ENCODE measurements around the gene ZMYND19. TPM values are rescaled to one million over a fixed set of nuclear protein-coding genes. Genes with fewer than 3 reads are reported as not detected.

Gene ZMYND19
- 37.0 TPM for total RNA-seq (2021; ENCODE audit: unreplicated experiment)
- polyA plus RNA-seq (2012; ENCODE audit: insufficient read length) = 31.7 TPM
- percentile 58 among the genes with signal in this experiment for Bru-seq, nascent RNA
- percentile 66 among the genes with signal in this experiment for BruChase-seq, experiment 1, labeled RNA remaining after a 2-hour chase
- BruChase-seq, experiment 2, labeled RNA remaining after a 6-hour chase = percentile 74 among the genes with signal in this experiment
- long read RNA-seq, transcript ZMYND19-201 (6 exons, 1,375 nt) = major isoform, 47 of 72 reads
- long read RNA-seq, partial matches to known transcripts = 5 of 72 reads
- long read RNA-seq, other reads (novel, unspliced or antisense) = 20 of 72 reads

DNA sequence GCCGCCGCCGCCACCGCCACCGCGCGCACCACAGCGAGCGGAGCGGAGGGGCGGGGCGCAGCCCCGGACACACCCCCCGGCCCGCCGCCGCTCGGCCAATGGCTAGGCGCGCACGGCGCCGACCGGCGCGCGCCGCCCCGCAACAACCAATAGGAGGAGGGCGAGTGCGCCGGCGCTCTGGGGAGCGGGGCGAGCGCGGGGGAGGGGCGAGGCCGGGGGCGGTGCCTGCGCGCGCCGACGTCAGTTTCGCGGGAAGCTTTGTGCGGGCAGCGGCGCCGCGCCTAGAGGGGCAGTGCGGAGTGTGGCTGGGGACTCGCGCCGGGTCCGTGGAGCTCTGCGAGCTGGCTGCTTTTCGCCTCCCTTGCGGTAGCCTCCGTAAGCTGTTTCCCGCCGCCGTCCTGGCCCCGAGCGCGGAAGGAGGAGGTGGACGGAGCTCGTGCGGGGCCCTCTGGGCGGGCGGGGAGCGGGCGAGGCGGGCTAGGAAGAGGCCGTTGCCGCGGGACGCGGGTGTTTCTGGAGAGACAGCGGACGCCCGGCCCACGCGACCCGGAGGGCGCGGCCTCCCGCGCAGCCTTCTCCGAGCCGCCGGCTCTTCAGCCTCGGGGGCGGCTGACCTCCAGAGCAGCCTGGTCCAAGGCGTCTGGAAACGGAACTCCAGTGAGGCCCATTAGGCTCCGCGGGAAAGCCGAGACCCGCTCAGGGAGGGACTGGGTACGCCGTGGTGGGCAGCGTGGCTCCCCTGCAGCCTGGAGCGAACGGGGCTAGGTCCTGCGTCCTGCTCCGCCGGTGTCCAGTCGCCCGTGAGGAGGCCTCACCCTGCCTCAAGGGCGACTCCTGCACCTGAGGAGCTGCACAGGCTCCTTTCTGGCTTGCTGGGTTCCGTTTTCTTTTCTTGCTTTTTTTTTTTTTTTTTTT, at the start of gene ZMYND19:
ZMYND19 (minus strand) TSS at position 44 of the 915 bp plus-strand sequence. CDS start 249 bp downstream, outside the sequence.
- Histone ChIP-seq H3K4me1 (ENCODE audit: control insufficient read depth, insufficient read depth, low read length) (peaks cover 3% of the 10 kb centered on the region; the same call in 1 of the 2 replicates), H3K27me3 (ENCODE audit: control insufficient read depth, insufficient read depth, low read length) (no peaks in the 10 kb centered on the region), H3K36me3 (ENCODE audit: control insufficient read depth, insufficient read depth, low read length) (no peaks in the 10 kb centered on the region; the same call in 1 of the 2 replicates), H3K27ac (ENCODE audit: low read length) (0 out of 2 replicates have a peak within 1 kb of the TSS, but pooled peaks have one; percentile 54), H3K4me3 (ENCODE audit: low read depth in 2 of 2, low read length in 2 of 2) (peak within 1 kb of the TSS; percentile 59 to 63), H3K9me3 (ENCODE audit: control insufficient read depth, insufficient read depth, low read depth, low read length) (no peaks in the 10 kb centered on the region)
- in situ Hi-C loops (cut with HindIII; ENCODE audit: low pct_unique_long_range_greater_than_20kb, low sequenced_read_pairs) (no loop called here), intact Hi-C loops (cut with micrococcal nuclease; ENCODE audit: unreplicated experiment) (no loop called here)
- DNase-seq (ENCODE audit: low read depth, low spot score) = no peak
- ChIA-PET POLR2A (interaction anchor here (0.6 kb wide), 2 partner anchors 14 to 149 kb away, joined by 3 to 8 read pairs; partner anchors contain the start of gene ENTPD8), CTCF (no interaction called here)
- TF ChIP-seq TCF7L2 (IDR thresholded peaks at IDR 0.05; ENCODE audit: low read depth, low read length) = no peak
- peak; percentile 83; the same call in 1 of the 2 replicates for TF ChIP-seq SIN3A (IDR thresholded peaks at IDR 0.05; ENCODE audit: borderline replicate concordance, insufficient read depth, low read depth, low read length)
- ATAC-seq = peak; percentile 98
- BruUV-seq (replicated peaks) = no TSS peak

- TF ChIP-seq TCF7L2 (IDR thresholded peaks at IDR 0.05; ENCODE audit: low read depth, low read length) (no peak), CTCF (IDR thresholded peaks at IDR 0.05) (no peak), SIN3A (IDR thresholded peaks at IDR 0.05; ENCODE audit: borderline replicate concordance, insufficient read depth, low read depth, low read length) (no peak), POLR2AphosphoS5 (IDR thresholded peaks at IDR 0.05; ENCODE audit: low read depth, low read length) (no peak)
- TF ChIP-seq, protein P1, sequence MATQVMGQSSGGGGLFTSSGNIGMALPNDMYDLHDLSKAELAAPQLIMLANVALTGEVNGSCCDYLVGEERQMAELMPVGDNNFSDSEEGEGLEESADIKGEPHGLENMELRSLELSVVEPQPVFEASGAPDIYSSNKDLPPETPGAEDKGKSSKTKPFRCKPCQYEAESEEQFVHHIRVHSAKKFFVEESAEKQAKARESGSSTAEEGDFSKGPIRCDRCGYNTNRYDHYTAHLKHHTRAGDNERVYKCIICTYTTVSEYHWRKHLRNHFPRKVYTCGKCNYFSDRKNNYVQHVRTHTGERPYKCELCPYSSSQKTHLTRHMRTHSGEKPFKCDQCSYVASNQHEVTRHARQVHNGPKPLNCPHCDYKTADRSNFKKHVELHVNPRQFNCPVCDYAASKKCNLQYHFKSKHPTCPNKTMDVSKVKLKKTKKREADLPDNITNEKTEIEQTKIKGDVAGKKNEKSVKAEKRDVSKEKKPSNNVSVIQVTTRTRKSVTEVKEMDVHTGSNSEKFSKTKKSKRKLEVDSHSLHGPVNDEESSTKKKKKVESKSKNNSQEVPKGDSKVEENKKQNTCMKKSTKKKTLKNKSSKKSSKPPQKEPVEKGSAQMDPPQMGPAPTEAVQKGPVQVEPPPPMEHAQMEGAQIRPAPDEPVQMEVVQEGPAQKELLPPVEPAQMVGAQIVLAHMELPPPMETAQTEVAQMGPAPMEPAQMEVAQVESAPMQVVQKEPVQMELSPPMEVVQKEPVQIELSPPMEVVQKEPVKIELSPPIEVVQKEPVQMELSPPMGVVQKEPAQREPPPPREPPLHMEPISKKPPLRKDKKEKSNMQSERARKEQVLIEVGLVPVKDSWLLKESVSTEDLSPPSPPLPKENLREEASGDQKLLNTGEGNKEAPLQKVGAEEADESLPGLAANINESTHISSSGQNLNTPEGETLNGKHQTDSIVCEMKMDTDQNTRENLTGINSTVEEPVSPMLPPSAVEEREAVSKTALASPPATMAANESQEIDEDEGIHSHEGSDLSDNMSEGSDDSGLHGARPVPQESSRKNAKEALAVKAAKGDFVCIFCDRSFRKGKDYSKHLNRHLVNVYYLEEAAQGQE (IDR thresholded peaks at IDR 0.05; ENCODE audit: insufficient read depth in 1 of 2, low read depth in 2 of 2, low read length in 1 of 2) = no peak
- no peak overlapping the region for H3K27ac ChIP-seq (ENCODE audit: low read length)
- no peak overlapping the region for H3K4me3 ChIP-seq (ENCODE audit: low read depth in 2 of 2, low read length in 2 of 2)
- ChIA-PET CTCF (no interaction called here), POLR2A (interaction anchor here (0.6 kb wide), 1 partner anchor 55 kb away, joined by 3 read pairs; no protein-coding TSS in a partner anchor)
- H3K4me1 ChIP-seq (ENCODE audit: control insufficient read depth, insufficient read depth, low read length) = no peaks in the 10 kb centered on the region; the same call in 1 of the 2 replicates
- H3K27me3 ChIP-seq (ENCODE audit: control insufficient read depth, insufficient read depth, low read length) = no peaks in the 10 kb centered on the region
- no TSS peak for BruUV-seq (replicated peaks)
- in situ Hi-C loops (cut with HindIII; ENCODE audit: low pct_unique_long_range_greater_than_20kb, low sequenced_read_pairs) = no loop called here
- no peak for ATAC-seq
- H3K9me3 ChIP-seq (ENCODE audit: control insufficient read depth, insufficient read depth, low read depth, low read length) = no peaks in the 10 kb centered on the region
- intact Hi-C loops (cut with micrococcal nuclease; ENCODE audit: unreplicated experiment) = no loop called here
- no peaks in the 10 kb centered on the region for H3K36me3 ChIP-seq (ENCODE audit: control insufficient read depth, insufficient read depth, low read length)
- DNase-seq (ENCODE audit: low read depth, low spot score) = no peak
These were observed 49.2 kb upstream of the ZMYND19 start for GRCh38 chr9:137639303-137640051.
